Urinary bladder (tissue), 4 donors: ENCODE measurements around the gene AVEN. TPM values are rescaled to one million over a fixed set of nuclear protein-coding genes. Genes with fewer than 3 reads are reported as not detected.
A peak's percentile ranks its signal among the peaks of the same experiment; 100 is the strongest.

Experiments used
- DNase-seq: peaks from one replicate; pipeline ENCODE4 v3.0.0-alpha.2; 2015; ENCODE audit errors: extremely low spot score
- H3K27ac ChIP-seq: one replicate; pipeline ENCODE4 v1.5.1; 2013; ENCODE audit warnings: low read depth, mild to moderate bottlenecking, moderate library complexity
- H3K36me3 ChIP-seq: one replicate; pipeline ENCODE4 v1.6.1; 2013; ENCODE audit warnings: mild to moderate bottlenecking, moderate library complexity; ENCODE audit not compliant: insufficient read depth
- H3K4me1 ChIP-seq: one replicate; pipeline ENCODE4 v1.6.1; 2013; ENCODE audit warnings: mild to moderate bottlenecking, moderate library complexity; ENCODE audit not compliant: insufficient read depth
- H3K4me3 ChIP-seq: one replicate; pipeline ENCODE4 v1.5.1; 2013; ENCODE audit warnings: low read depth, low read length
- WGBS: extraction: QIAGEN DNeasy Blood & Tissue Kit; methylation state at CpG from one replicate; pipeline ENCODE4 v1.1.7; 2013; 5-methylcytosine and 5-hydroxymethylcytosine counted together
- polyA plus RNA-seq: library from polyadenylated mRNA; stranded (reverse); fragments of 200-250 nt; gene quantifications from one replicate; pipeline ENCODE4 v1.2.3, GENCODE V29; 2013
- total RNA-seq: library from RNA; depleted of rRNA; stranded (reverse); fragments of >200 nt; gene quantifications from one replicate; pipeline ENCODE4 v1.2.3, GENCODE V29; 2014
- donor health status: healthy with polysubstance abuse.
- donor health status: healthy.

The AVEN gene
- total and polyA plus RNA-seq, 2 donors: 15.8 to 16.0 TPM

GRCh38 chr15:33903661-33904060 lies 135.3 kb downstream of the AVEN start:
- Histone ChIP-seq H3K27ac (no peak overlapping the region), H3K4me3 (no peak overlapping the region), H3K36me3 (no peaks in the 10 kb centered on the region), H3K4me1 (no peaks in the 10 kb centered on the region)
- DNase-seq: no peak
- WGBS: 96% methylated on average over 2 of the region's 2 CpGs

DNA sequence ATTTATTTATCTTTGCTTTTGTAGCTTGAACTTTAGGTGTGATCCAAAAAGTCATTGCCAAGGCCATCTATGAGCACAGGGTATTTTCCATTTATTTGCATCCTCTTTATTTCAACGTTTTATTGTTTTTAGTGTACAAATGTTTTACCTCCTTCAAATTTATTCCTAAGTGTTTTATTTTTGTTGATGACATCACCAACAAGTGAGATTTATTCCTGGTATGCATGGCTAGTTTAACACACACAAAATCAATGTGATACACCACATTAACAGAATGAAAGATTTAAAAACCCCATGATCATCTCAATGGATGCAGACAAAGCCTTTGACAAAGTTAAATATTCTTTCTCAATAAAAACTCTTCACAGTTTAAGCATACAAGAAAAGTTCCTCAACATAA lies 137.0 kb downstream of the AVEN start:
- no peaks in the 10 kb centered on the region for H3K4me1 ChIP-seq
- H3K4me3 ChIP-seq: no peak overlapping the region
- 0% methylated on average over 1 of the region's 1 CpG for WGBS
- H3K27ac ChIP-seq: no peak overlapping the region
- DNase-seq: no peak
- H3K36me3 ChIP-seq: no peaks in the 10 kb centered on the region

- WGBS: 93% methylated on average over 6 of the region's 6 CpGs
- no peak overlapping the region for H3K4me3 ChIP-seq
- no peak overlapping the region for H3K27ac ChIP-seq
- H3K4me1 ChIP-seq: no peaks in the 10 kb centered on the region
- no peaks in the 10 kb centered on the region for H3K36me3 ChIP-seq
- DNase-seq: no peak
Observed at GRCh38 chr15:33894193-33894592, 144.8 kb downstream of the AVEN start.

GRCh38 chr15:33888176-33888575 lies 150.8 kb downstream of the AVEN start:
- no peak for DNase-seq
- Histone ChIP-seq H3K27ac (no peak overlapping the region), H3K4me1 (no peaks in the 10 kb centered on the region), H3K36me3 (no peaks in the 10 kb centered on the region), H3K4me3 (no peak overlapping the region)
- 66% methylated on average over 2 of the region's 2 CpGs for WGBS

- 94% methylated on average over 2 of the region's 2 CpGs for WGBS
- Histone ChIP-seq H3K4me3 (no peak overlapping the region), H3K4me1 (no peaks in the 10 kb centered on the region), H3K27ac (no peak overlapping the region), H3K36me3 (no peaks in the 10 kb centered on the region)
- DNase-seq: no peak
Observed at GRCh38 chr15:33882921-33883320, 156.1 kb downstream of the AVEN start.

- whole genome bisulfite sequencing: 88% methylated on average over 2 of the region's 2 CpGs
Observed at GRCh38 chr15:33874156-33874555, 164.8 kb downstream of the AVEN start.

DNA sequence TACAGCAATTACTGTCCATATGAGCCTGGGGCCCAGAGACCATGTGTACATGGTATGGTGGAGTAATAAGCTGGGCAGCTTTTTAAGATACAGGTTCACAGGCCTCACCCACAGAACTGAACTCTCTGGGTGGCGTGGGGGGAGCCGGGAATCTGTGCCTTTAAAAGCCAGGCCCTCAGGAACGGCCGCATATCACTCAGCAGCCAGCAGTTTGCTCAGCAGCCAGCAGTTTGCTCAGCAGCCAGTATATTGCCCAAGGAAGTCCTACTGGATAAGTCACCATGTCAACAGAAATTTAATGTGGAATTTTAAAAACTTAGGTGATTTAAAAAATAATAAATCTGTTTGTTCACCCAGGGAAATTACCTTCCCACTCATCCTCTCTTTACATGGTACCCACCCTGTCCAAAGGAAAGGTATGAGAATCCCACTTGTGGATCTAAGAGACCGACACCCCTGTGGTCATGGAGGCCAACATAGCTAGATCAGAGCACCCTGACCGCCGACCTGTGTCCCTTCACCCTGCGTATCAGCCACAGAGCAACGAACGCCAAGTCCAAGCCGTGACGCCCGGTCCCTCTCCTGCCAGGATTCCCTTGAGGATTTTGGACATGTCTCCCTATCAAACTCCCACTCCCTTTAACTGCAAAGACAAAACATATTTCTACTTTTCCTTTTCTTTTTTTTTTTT lies 166.4 kb downstream of the AVEN start:
- H3K4me1 ChIP-seq: no peaks in the 10 kb centered on the region
- H3K4me3 ChIP-seq: no peak overlapping the region
- no peak for DNase-seq
- H3K27ac ChIP-seq: no peak overlapping the region
- H3K36me3 ChIP-seq: no peaks in the 10 kb centered on the region
- WGBS: 76% methylated on average over 13 of the region's 13 CpGs

More at GRCh38 chr15:33874156-33874555, 164.8 kb downstream of the AVEN start:
- Histone ChIP-seq H3K36me3 (no peaks in the 10 kb centered on the region), H3K4me3 (no peak overlapping the region), H3K4me1 (no peaks in the 10 kb centered on the region), H3K27ac (no peak overlapping the region)
- DNase-seq: no peak

DNA sequence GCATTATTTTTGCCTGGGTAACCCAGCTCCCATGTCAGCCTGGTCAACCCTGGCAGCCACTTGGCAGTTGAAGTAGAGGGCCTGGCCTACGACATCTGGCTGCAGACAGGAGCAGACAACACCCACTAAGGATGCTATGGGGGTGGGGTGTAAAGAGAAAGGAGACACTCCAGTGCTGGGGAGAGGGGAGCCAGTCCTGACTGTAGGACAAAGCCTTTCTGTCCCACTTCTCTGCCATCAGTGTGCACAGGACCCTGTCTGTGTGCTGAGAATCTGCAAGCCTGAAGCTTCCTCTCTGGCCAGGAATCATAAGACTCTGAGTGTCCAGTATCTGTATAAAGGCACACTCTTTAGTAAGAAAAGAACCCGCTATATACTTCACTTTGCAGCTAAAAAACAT lies 167.0 kb downstream of the AVEN start:
- DNase-seq: no peak
- Histone ChIP-seq H3K27ac (no peak overlapping the region), H3K36me3 (no peaks in the 10 kb centered on the region), H3K4me1 (no peaks in the 10 kb centered on the region), H3K4me3 (no peak overlapping the region)
- WGBS: 86% methylated on average over 2 of the region's 2 CpGs

- DNase-seq: no peak
- H3K4me1 ChIP-seq: no peaks in the 10 kb centered on the region
- H3K4me3 ChIP-seq: no peak overlapping the region
- H3K36me3 ChIP-seq: no peaks in the 10 kb centered on the region
- peak overlapping the region; percentile 30 for H3K27ac ChIP-seq
- 47% methylated on average over 3 of the region's 3 CpGs for WGBS
Observed at GRCh38 chr15:33866101-33866737, 172.8 kb downstream of the AVEN start.

GRCh38 chr15:33865416-33865815 lies 173.6 kb downstream of the AVEN start:
- no peaks in the 10 kb centered on the region for H3K4me1 ChIP-seq
- no peak for DNase-seq
- no peak overlapping the region for H3K27ac ChIP-seq
- no peak overlapping the region for H3K4me3 ChIP-seq
- 79% methylated on average over 6 of the region's 6 CpGs for WGBS
- no peaks in the 10 kb centered on the region for H3K36me3 ChIP-seq

DNA sequence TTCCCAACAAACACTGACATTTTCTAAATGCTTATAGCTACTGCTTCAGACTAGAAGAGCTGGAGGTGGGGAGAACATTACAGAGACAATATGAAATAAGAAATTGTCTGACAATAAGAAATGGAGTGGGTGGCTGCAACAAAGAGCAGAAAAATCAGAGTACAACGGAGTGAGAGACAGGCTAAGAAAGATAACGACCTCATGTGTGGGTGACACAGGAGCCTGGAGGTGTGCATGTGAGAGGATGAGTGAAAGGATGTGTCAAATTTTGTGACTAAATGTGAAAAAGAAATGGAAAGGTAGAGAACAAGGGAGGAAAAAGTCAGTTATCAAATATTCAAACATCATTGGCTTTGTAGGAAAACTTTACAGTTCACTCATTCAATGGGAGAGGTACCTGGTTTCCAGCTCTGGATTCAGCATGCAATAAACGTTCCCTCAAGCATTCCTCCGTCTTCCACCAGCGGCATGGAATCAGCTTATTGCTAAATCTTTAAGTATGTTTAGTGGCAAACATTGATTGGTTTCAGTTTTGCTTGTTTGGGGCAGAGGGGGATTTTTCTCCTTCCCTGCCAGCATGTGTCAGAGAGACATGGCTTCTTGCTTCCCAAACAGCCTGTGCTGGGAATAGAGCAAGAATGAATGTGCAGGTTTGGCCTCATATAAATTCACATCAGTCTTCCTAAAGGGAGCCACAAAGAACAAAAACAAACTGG lies 174.5 kb downstream of the AVEN start:
- Histone ChIP-seq H3K4me3 (no peak overlapping the region), H3K4me1 (no peaks in the 10 kb centered on the region), H3K27ac (no peak overlapping the region), H3K36me3 (no peaks in the 10 kb centered on the region)
- 71% methylated on average over 5 of the region's 5 CpGs for WGBS
- DNase-seq: no peak

GRCh38 chr15:33860754-33861153 lies 178.2 kb downstream of the AVEN start:
- 92% methylated on average over 3 of the region's 3 CpGs for WGBS
- Histone ChIP-seq H3K4me1 (no peaks in the 10 kb centered on the region), H3K4me3 (no peak overlapping the region), H3K27ac (no peak overlapping the region), H3K36me3 (no peaks in the 10 kb centered on the region)
- no peak for DNase-seq

DNA sequence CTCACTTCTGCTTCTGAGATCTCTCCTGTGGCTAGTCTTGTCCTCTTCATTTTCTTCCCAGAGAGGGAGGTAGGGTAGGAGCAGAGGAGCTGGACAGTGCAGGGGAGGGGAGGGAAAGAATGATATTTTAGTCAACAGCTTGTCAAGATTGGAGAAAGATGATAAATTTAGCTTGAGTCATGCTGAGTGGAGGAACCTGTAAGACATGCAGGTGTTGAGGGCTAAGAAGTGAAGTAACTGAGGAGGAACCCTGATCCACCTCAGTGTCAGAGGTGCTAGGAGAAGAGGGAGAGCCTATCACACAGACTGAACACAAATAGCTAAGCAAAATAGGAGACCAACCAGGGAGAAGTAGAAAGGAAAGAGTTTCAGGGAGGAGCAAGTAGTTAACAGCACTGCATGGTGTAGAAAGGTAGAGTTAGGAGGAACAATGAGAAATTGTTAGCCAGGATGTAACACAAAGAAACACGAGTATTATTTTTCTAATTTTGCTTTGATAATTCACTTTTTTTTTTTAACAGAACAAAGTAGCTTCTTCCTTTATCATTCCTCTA lies 178.9 kb downstream of the AVEN start:
- DNase-seq: no peak
- Histone ChIP-seq H3K36me3 (no peaks in the 10 kb centered on the region), H3K4me1 (no peaks in the 10 kb centered on the region), H3K4me3 (no peak overlapping the region), H3K27ac (no peak overlapping the region)
- 88% methylated on average over 1 of the region's 1 CpG for WGBS

DNA sequence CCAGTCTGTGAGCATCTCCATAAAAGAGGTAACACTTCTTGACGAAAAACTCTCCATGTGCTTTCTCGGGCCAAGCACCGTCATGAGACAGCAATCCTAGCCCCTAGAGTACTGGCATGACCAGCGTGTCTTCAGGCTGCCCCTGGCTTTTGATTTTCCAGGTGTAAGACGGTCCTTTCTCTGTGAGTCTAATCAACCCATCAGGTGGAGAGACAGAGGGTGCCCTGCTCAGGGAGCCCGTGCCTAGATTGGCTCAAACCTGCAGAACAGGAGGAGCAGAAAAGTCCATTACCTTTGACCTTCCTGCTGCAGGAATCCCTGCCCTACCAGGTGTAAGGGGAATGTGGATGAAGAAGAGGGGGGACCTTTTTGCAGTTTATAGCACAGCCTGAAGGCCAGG lies 180.2 kb downstream of the AVEN start:
- DNase-seq: no peak
- H3K4me3 ChIP-seq: no peak overlapping the region
- H3K36me3 ChIP-seq: no peaks in the 10 kb centered on the region
- H3K27ac ChIP-seq: no peak overlapping the region
- WGBS: 94% methylated on average over 6 of the region's 6 CpGs
- no peaks in the 10 kb centered on the region for H3K4me1 ChIP-seq
